NCI-H1694 (cell line): ENCODE measurements around the gene HSPBP1.

Experiments used
- DNase-seq: peaks from one replicate; lab custom pipeline; 2025; lab: John Stamatoyannopoulos, UW

Gene HSPBP1

DNA sequence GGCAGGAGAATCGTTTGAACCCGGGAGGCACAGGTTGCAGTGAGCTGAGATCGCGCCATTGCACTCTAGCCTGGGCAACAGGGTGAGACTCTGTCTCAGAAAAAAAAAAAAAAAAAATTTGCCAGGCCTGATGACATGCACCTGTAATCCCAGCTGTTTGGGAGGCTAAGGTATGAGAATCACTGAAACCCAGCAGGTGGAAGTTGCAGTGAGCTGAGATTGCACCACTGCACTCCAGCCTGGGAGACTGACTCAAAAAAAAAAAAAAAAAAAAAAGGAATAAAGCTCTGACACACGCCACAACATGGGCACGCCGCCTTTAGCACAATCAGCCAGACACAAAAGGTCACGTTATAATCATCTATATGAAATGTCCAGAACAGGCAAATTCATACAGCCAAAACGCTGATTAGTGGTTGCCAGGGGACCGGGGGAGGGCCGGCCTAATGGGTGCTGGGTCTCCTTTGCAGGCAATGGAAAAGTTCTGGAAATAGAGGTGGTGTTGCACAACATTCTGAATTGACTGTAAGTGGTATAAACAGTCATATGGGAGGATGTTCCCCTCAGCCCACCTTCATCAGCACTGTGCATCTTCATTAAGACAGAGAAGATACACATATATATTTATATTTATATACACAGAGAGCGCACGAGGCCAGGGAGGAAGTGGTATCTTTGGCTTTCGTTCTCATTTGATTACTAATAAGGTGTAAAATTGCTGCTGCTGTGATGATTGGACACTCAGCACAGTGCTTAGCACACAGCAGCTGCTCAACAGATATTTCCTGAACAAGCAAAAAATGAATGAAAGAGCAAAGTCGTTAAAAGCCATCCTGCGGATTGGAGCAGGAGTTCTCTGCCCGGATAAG, 3.8 kb downstream of the HSPBP1 start:
- no peak for DNase-seq

DNA sequence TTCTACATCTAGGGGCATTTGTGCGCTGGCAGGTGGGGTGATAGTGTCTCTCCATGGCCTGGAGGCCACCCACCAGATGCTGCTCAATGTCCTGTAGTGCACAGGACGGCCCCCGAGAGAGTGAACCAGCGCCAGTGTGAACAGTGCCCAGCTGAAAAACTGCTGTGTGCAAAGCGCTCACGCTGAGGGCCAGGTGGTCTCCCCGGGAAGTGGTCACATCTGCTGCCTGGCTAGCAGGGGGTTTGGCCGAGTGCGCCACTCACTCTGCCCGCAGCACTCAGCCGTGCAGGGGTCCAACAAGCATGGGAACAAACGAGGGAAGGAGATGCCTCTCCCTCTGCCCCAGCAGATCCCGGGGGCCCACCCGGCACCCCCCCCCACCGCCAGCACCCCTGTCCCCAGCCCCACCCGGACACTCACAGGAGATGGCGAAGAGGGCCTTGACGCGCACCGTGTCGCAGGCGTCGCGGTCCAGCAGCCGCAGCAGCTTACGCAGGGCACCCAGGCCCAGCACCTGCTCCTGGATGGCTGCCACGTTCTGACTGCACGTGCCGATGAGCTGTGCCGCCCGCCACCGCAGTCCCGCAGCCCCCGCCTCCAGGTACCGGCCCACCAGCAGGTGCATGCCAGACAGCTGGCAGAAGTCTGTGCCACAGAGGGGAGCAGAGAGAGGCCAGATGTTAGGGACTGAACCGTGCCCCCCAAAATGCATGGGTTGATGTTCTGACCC, 5.8 kb downstream of the HSPBP1 start:
- DNase-seq: no peak

DNA sequence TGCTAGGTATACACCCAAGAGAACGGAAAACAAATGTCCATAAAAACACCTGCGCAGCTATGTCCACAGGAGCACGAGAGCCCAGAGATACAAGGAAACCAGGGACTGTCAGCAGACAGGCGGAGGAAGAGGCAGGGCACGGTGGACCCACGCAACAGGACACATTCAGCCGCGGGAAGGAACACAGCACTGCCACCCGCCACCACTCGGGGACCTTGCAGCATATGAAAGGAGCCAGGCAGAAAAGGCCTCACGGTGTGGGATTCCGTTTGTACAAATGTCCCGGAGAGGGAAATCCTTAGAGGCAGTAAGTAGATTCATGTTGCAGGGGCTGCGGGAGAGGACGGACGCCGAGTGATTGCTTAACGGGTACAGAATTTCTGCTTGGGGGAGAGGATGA, 7.8 kb downstream of the HSPBP1 start:
- DNase-seq: no peak

DNA sequence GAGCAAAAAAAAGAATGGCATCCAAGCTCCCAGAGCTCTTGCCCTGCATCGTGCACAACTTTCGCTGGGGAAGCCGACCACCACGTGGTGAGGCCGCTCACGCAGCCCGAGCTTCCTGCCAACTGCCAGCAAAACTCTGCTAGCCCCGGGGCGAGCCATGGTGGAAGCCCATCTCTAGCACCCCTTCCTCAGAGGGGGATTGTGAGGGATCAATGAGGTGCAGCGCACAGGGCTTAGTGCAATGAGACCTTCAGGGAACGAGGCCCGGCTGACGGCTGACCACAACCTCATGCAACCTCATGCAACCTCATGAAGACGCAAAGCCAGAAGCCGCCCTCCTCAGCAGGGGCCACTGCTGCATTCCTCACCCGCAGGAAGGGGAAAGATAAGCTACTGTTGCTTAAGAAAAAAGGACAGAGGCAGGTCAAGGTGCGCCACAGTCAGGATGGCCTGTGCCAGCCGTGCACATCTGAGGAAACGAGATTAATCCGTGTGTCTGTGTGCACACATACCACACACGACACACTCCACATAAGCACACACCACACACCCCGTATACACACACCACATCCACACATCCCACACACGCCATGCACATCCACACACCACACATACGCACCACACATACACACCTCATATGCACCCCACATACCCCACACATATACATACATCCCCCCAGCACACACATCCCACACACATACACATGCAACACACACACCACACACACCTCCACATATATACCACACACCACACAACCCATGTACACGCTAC, 9.6 kb downstream of the HSPBP1 start:
- DNase-seq: no peak

DNA sequence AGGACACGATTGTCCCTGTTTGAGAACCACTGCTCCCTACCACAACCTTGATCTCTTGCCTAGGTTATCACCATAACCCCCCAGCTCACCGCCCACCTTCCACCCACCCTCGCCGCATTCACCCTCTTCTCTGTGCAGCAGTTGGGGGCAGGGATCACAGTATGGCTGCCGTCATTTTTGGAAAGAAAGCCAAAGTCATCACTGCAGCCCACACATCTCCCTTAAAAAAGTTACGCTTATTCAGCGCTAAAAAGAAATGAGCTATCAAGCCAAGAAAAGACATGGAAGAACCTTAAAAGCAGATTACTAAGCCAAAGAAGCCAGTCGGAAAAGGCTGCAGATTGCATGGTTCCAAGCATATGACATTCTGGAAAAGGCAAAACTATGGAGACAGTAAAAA, 10.6 kb downstream of the HSPBP1 start:
- DNase-seq: no peak

DNA sequence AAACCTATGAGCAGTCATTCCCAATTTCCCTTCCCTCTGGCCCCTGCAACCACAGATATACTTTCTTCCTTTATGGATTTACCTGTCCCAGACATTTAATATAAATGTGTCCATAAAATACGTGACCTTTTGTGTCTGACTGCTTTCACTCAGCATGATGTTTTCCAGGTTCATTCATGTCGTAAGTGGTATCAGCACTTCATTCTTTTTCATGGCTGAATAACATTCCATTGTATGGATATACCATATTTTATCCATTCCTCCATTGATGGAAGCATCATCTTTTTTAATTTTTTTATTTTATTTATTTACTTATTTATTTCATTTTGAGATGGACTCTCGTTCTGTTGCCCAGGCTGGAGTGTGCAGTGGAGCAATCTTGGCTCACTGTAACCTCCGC, 13.1 kb downstream of the HSPBP1 start:
- no peak for DNase-seq

DNA sequence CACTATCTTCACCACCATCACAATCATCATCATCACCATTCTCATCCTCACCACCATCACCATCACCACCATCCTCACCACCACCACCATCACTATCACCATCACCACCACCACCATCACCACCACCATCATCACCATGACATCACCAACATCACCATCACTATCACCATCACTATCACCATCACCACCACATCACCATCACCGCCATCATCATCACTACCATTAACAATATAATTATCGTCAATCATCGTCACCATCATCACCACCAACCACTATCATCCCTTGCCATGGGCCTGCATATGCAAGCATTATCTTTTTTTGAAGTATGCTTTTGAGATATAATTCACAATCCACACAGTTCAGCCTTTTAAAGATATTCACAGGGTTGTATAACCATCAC, 13.5 kb downstream of the HSPBP1 start:
- no peak for DNase-seq

DNA sequence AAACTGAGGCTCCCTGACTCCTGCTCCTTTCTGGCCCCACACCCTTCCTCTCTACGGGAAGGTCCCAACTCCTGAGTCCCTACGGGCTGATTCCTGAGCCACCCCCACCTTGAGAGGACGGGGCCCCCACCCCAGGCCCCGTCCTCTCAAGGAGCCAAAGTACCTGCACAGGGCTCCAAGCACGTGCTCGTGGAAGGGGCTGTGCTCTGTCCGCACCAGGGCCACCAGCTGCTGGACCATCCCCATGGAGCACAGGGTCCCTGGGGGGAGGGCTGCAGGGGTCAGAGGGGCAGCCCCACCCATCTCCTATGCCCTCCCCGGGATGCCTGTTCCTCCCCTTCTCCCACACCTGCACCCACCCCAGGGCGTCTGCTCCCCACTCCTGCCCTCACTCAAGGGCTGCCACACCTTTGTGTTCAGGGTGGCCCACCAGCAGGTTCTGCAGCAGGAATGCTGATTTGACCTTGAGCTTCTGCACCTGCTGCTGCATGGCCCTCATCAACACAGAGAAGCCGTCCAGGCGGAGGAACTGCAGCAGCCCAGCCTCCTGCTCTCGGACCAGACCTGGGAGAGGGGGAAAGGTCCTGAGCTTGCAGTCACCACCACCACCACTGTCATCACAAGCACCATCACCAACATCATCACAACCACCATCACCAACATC, 14.1 kb downstream of the HSPBP1 start:
- DNase-seq: no peak

DNA sequence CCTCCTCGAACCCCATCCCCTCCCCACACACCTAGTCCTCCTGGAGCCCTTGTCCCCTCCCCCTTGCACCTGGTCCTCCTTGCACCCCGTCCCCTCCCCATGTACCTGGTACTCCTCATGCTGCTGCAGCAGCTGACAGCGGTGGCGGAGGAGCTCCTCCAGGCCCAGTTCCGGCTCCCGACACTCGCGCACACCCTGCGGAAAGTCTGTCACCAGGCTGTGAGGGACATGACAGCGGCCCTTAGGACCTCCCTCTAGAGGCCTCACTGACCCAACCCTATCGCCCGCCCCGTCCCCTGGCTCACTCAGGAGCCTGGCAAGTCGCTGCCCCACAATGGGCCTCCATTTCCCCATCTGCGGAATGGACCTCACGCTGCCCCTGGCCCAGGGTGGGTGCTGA, 14.7 kb downstream of the HSPBP1 start:
- no peak for DNase-seq

DNA sequence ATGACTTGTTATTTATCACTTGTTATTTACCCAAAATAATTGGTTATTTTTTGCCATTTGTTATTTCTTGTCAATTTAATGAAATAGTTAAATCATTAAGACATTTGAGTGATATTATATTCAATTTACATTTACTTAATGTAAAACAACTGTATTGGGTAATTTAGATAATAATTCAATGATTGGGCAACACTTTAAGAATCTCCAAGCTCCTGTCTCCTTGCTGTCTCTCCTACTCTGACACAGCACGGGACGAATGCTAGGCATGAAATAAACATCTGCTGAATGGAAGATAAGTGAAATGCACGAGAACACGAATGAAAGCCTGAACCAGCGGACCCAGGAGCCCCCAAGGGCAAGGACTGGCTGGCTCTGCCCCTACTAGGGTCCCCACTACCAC, 15.4 kb downstream of the HSPBP1 start:
- DNase-seq: no peak

DNA sequence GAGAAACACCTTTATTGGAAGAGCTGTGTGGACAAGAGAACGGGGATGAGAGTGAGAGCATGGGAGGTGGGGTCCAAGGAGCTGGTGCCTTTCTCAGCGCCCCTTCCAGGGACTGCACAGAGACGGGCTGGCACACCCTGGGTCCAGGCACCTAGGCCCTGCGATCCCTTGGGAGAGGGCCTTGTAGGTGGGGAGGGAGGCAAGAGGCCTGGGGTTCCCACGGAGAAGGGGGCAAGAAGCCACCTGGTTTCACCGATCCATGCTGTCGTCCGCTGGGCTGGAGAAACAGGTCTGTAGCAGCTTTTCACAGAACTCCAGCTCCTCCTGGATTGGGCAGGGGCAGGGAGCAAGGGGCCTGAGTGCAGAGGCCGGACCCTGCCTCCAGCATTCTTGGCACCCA, 17.6 kb downstream of the HSPBP1 start:
- no peak for DNase-seq

DNA sequence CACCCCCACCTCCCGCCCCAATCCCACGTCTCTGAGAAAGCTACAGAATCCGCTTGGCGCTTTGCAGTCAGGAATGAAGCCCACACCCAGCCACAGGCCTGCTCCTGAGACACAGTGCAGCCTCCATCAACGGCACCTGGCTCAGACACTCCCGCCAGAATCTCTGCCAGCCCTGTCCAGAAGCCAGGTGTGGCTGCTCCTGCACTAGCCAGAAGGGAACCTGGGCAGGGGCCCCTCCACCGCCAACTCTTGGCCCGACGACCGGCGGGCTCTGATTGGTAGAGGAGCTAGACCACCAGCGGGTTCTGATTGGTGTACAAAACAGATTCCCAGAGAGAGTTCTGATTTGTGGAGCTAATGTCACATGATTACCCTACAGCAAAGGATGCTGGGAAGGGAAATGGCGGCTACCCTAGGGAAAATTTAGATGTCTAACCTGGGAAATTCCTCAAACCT, 18.2 kb downstream of the HSPBP1 start:
- DNase-seq: no peak

DNA sequence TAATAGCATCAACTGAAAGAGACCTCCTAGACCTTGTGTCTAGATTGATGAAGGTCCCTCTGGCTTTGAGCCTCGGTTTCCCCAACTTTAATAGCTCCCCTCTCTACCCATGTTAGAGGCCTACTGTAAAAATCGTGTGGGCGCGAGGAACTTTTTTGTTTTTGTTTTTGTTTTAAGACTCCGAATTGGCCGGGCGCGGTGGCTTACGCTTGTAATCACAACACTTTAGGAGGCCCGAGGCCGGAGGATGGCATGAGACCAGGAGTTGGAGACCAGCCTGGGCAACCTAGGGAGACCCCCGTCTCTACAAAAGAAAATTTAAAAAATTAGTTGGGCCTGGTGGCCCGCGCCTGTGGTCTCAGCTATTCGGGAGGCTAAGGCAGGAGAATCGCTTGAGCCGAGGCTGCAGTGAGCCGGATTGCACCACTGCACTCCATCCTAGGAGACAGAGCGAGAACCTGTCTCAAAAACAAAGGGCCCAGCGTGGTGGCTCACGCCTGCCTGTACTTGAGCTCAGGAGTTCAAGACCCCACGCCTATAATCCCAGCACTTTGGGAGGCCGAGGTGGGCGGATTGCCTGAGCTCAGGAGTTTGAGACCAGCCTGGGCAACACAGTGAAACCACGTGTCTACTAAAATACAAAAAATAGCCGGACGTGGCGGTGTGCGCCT, 20.2 kb downstream of the HSPBP1 start:
- DNase-seq: no peak

DNA sequence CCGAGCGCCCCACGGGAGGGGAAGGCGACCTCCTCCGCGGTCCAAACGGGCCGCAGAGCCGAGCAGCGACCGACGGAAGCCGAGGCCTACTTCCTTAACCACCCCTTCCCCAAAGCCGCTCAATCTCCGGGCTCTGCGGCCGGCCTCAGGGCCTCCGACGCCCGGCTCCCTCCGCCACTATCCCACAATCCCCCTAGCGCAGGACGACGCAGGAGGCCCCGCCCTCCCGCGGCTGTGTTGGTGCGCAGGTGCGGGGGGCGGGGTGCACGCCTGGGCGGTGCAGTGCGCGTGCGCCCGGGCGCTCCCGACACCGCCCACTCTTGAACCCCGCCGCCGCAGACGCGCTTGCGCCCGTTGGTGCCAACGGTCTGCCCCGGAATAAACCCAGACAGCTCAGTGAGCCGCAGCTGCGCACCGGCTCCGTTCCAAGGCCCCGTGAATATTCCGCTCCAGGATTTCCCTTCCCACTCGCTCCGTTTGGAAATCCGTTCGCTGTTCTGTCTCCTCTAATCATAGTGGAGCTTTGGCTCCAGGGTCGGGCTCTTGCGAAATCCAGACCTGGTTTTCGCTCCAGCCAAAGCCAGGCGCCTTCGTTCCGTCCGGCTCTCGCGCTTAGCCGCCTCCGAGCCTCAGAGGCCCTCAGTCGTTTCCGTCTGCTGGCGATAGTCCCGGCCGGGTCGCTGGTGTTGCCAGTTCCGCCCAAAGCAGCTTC, 20.9 kb downstream of the HSPBP1 start, which contains the start of gene PPP6R1:
Gene PPP6R1, minus strand, starts transcription at position 190 of the 712 bp plus-strand sequence. CDS start 11,914 bp downstream, outside the sequence.
- peak; percentile 99 for DNase-seq

DNA sequence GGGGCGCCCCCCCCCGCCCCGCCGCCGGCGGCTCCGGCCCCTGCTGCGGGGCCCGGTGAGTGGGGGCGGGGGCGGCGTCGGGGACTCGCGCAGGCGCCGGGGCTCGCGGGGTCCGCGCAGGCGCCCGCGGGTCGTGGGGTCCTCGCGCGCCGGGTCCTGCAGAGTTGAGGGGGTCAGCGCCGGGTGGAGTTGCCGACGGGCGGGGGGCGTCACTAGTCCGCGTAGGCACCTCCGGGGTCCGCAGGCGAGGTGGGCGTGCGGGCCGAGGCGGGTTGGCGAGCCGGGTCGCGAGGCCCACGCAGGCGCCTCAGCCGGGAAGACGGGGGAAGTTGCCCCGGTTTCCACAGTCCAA, 21.5 kb downstream of the HSPBP1 start:
- no peak for DNase-seq

DNA sequence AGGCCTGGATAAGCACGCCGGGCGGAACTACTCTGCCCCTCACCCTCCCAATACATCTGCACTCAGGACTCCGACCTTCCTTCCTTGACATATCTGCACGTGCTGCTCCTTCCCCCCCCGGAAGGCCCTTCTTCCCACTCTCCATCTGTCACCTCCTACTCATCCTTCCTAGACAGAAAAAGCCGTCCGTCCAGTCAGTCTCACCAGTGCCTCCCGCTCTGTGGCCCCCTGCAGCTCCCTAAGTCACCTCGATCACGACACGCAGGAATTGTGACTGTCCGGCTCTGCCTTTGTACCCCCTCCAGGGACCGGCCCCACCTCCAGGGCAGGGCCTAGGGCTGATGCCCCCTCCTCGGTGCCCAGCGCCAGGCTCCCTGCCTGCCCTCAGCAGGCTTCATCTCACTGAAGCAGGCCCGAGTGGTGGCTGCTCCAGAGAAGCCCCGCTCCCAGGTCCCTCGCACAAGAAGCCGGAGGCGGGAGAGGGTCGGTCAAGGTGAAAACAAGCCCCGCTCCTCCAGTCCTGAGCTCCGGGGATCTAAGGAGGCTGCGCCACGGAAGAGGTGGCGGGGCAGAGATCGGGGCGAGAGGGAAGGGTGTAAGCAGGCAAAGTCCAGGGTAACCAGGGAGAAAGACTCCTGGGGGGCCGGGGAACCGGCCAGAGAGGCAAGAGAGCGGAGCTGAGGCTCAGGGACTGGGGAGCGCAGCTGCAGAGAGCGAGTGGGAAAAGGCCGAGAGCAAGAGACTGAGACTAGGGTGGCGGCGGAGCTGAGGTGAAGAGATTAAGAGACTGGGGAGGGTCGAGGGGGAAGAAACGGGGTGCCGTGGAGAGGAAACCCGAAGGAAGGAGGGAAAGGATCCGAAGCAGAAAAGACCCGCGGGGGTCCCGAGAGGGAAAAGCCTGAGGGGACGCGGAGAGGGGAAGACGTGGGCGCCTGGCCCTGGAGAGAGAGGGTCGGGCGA, 22.2 kb downstream of the HSPBP1 start:
- DNase-seq: no peak

DNA sequence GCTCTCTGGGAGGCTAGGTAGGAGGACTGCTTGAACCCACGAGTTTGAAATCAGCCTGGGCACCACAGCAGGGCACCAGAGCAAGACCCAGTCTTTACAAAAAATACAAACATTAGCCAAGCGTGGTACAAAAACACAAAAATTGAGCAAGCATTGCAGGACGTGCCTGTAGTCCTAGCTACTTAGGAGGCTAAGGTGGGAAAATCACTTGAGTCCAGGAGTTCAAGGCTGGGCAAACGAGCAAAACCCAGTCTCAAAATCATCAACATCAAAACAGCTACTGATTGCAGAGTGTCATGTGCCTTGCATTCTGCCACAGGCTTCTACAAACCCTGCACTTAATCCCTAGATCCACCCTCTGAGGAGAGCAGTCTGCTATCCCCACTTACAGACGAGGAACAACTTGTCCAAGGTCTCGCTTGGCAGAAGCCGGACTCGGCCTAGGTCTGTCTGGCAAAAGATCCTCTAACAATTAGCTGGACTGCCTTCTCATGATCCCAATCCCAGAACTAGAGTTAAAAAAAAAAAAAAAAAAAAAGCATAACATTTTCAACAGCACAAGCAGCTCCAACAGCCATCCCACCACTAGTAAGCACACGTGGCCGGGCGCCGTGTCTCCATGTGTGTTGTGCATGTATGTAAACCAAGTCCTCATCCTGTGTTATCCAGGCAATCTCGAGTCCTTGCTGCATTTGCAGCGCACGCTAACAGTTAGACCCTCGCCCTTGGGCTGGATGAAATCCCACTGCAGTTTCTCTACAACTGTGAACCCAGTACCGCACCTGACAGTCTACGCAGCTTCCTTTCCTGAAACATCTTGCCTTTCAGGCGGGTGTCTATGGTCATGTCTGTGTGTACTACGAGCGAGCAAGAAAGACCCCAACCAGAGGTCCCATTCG, 23.1 kb downstream of the HSPBP1 start:
- DNase-seq: no peak

DNA sequence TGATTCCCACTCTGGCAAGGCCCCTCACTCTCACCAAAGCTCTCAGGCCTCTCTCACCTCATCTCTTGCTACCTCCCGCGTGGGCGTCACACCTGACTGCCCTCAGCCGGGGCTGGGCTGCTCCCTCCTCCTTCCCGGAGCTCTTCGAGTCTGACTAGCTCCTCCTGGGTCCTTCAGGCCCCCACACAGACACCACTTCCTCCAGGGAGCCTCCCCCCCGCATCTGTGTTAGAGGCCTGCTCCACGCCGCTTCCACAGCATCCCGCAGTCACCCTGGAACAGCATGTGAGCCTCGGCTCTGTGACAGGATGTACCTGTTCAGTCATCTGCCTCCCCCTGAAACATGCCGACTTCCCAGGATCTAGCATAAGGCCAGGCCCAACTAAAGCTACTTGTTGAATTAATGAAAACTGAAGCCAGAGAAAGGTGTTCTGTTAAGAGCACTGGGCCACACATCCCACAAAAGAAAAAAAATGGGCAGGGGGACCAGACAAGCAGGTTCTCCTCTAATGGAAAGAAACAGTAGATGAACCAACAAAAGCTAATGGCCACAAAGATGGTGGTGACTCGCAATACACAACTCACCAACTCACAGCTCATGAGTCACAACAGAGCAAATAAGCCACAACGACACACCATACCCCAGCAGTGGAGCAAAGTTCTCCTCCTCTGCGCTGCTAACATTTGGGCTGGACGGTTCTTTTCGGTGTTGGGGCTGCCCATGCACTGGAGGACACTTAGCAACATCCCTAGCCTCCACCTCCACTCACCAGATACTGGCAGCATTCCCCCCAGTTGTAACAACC, 24.1 kb downstream of the HSPBP1 start:
- DNase-seq: no peak
